GM12878 (cell line): ENCODE results near the gene RXFP1.

Source experiments
- ASH2L ChIP-seq: fragments of 300-600, 200-600 bp; sonication (generic); IDR thresholded peaks from 2 replicates; pipeline ENCODE4 v1.6.1; 2017; ENCODE audit warnings: low read depth, mild to moderate bottlenecking, borderline replicate concordance
- ATF7 ChIP-seq: fragments of 450-650 bp; IDR thresholded peaks from 2 replicates; pipeline ENCODE4 v1.6.1; 2016; ENCODE audit warnings: low read depth, mild to moderate bottlenecking
- CEBPB ChIP-seq, 2 experiments: fragments of 150-350 bp in 1 of 2; IDR thresholded peaks; 2 replicates each; pipeline ENCODE4 v1.6.1; 2012 to 2014; ENCODE audit warnings: low read depth in 2 of 2, low read length in 2 of 2, borderline replicate concordance in 1 of 2, inconsistent platforms in 1 of 2
- CTCF ChIP-seq, 3 experiments: IDR thresholded peaks in 2 of 3; conservative IDR thresholded peaks in 1 of 3; 2 replicates each; pipeline ENCODE4 v1.5.1; 2011; ENCODE audit warnings: low read depth in 3 of 3, low read length in 3 of 3, mild to moderate bottlenecking in 3 of 3, control low read depth in 2 of 3, moderate library complexity in 2 of 3, inconsistent platforms in 1 of 3, mixed read lengths in 1 of 3; ENCODE audit not compliant: control insufficient read depth in 2 of 3, insufficient read depth in 1 of 3; ENCODE audit errors: extremely low read depth in 1 of 3
- E2F8 ChIP-seq: fragments of 450-650 bp; IDR thresholded peaks from 2 replicates; pipeline ENCODE4 v1.6.1; 2018; ENCODE audit warnings: mild to moderate bottlenecking, low read depth, moderate library complexity; ENCODE audit not compliant: partially characterized antibody
- EZH2 ChIP-seq: IDR thresholded peaks from 2 replicates; pipeline ENCODE4 v1.6.1; 2012; ENCODE audit warnings: low read depth, mild to moderate bottlenecking, control low read depth, inconsistent platforms, low read length, borderline replicate concordance; ENCODE audit not compliant: control insufficient read depth
- JUNB ChIP-seq: IDR thresholded peaks from 2 replicates; pipeline ENCODE4 v1.6.1; 2016; ENCODE audit warnings: antibody characterized with exemption, mild to moderate bottlenecking
- MAX ChIP-seq: IDR thresholded peaks from 2 replicates; pipeline ENCODE4 v1.6.1; 2012; ENCODE audit warnings: low read depth, low read length, improper control_type of control experiment
- MXI1 ChIP-seq: fragments of 150-350 bp; IDR thresholded peaks from 2 replicates; pipeline ENCODE4 v1.6.1; 2011; ENCODE audit warnings: low read depth, mild to moderate bottlenecking, inconsistent platforms, low read length, improper control_type of control experiment
- POLR2AphosphoS5 ChIP-seq: IDR thresholded peaks from 2 replicates; pipeline ENCODE4 v1.6.1; 2011; ENCODE audit warnings: mild to moderate bottlenecking, low read length, inconsistent platforms
- RAD21 ChIP-seq: IDR thresholded peaks from 2 replicates; pipeline ENCODE4 v1.6.1; 2011; ENCODE audit warnings: mild to moderate bottlenecking, low read depth, low read length, moderate library complexity; ENCODE audit not compliant: insufficient read depth
- REST ChIP-seq: IDR thresholded peaks from 2 replicates; pipeline ENCODE4 v1.6.1; 2012; ENCODE audit warnings: mild to moderate bottlenecking, low read depth, low read length
- STAT1 ChIP-seq: fragments of 450-650 bp; conservative IDR thresholded peaks from 2 replicates; pipeline ENCODE4 v1.6.1; 2014; ENCODE audit warnings: antibody characterized with exemption, mild to moderate bottlenecking

GRCh38 chr4:158609116-158609515, 87.4 kb downstream of the RXFP1 start:
- TF ChIP-seq ATF7: no peak
- TF ChIP-seq EZH2: no peak
- TF ChIP-seq CTCF (IDR thresholded peaks at IDR 0.05 in 2 of 3, conservative IDR thresholded peaks at IDR 0.05 in 1 of 3; ENCODE audit: control insufficient read depth in 2 of 3, extremely low read depth in 1 of 3, insufficient read depth in 1 of 3, low read depth in 3 of 3, low read length in 3 of 3): no peak
- no peak for TF ChIP-seq MXI1
- TF ChIP-seq MAX: no peak
- no peak for TF ChIP-seq ASH2L
- TF ChIP-seq JUNB: no peak
- TF ChIP-seq E2F8: no peak
- no peak for TF ChIP-seq STAT1
- TF ChIP-seq RAD21: no peak
- TF ChIP-seq CEBPB (IDR thresholded peaks at IDR 0.05; ENCODE audit: borderline replicate concordance in 1 of 2, low read depth in 2 of 2, low read length in 2 of 2): no peak
- no peak for TF ChIP-seq REST
- no peak for TF ChIP-seq POLR2AphosphoS5
